Breast epithelium (tissue), 4 donors: Measurements from ENCODE around the gene UFL1. TPM values are rescaled to one million over a fixed set of nuclear protein-coding genes. Genes with fewer than 3 reads are reported as not detected.

Source experiments
- DNase-seq, 2 donors: peaks; one replicate each; pipeline ENCODE4 v3.0.0-alpha.2; 2019; ENCODE audit warnings: low spot score in 2 of 2
- H3K27ac ChIP-seq, 2 donors: fragments of 200-600 bp; sonication (generic) in 1 of 2; one replicate each; pipeline ENCODE4 v1.5.1; 2016 to 2019; ENCODE audit warnings: mild to moderate bottlenecking in 1 of 2
- H3K27me3 ChIP-seq, 2 donors: fragments of 200-600 bp; sonication (generic) in 1 of 2; one replicate each; pipeline versions ENCODE4 v1.5.1 to v1.6.0; 2017 to 2019; ENCODE audit warnings: control low read depth in 1 of 2, mild to moderate bottlenecking in 1 of 2
- H3K36me3 ChIP-seq: fragments of 200-600 bp; one replicate; pipeline ENCODE4 v1.5.1; 2019
- H3K4me1 ChIP-seq, 2 donors: fragments of 200-600 bp; sonication (generic); one replicate each; pipeline ENCODE4 v1.5.1; 2016 to 2019; ENCODE audit warnings: control low read depth in 1 of 2
- H3K4me3 ChIP-seq, 3 donors: fragments of 200-600 bp; sonication (generic); 1 replicate in 2 of 3; 2 replicates in 1 of 3; pipeline ENCODE4 v1.5.1; 2016 to 2019; ENCODE audit warnings: mild to moderate bottlenecking in 3 of 3, moderate library complexity in 2 of 3
- H3K9me3 ChIP-seq, 2 donors: fragments of 200-600 bp; sonication (generic) in 1 of 2; one replicate each; pipeline ENCODE4 v1.5.1; 2016 to 2019; ENCODE audit warnings: control low read depth in 1 of 2
- CTCF ChIP-seq, 3 donors: fragments of 450-650 bp; IDR thresholded peaks; one replicate each; pipeline ENCODE4 v1.5.1; 2016 to 2017; ENCODE audit warnings: antibody characterized with exemption in 3 of 3, mild to moderate bottlenecking in 3 of 3, moderate library complexity in 3 of 3
- POLR2A ChIP-seq: fragments of 450-650 bp; IDR thresholded peaks from one replicate; pipeline ENCODE4 v1.6.1; 2016; ENCODE audit warnings: antibody characterized with exemption, mild to moderate bottlenecking, moderate library complexity
- POLR2AphosphoS5 ChIP-seq, 3 donors: sonication (generic); formaldehyde crosslinking; IDR thresholded peaks; one replicate each; pipeline ENCODE4 v1.6.1; 2017; ENCODE audit warnings: antibody characterized with exemption in 3 of 3
- intact Hi-C: fragments of 100-400 bp; cut with DNase I; formaldehyde crosslinking; loops from one replicate; pipeline ENCODE4 v1.15.1; 2023; ENCODE audit warnings: low total_unique reads
- total RNA-seq, 3 donors: library from RNA; depleted of rRNA; stranded (reverse); fragments of >200 nt; gene quantifications; one replicate each; pipeline ENCODE4 v1.1.0, GENCODE V29; 2016

Gene UFL1
- total RNA-seq, 3 donors from 2014 or later: 22.6 to 29.9 (median 28.0) TPM

GRCh38 chr6:96570053-96570452, 48.4 kb downstream of the UFL1 start:
- Histone ChIP-seq H3K9me3 (peaks cover 3 to 21% of the 10 kb centered on the region in 2 donors), H3K4me1 (no peaks in the 10 kb centered on the region), H3K4me3 (no peak overlapping the region), H3K27me3 (no peaks in the 10 kb centered on the region), H3K27ac (no peak overlapping the region), H3K36me3 (no peaks in the 10 kb centered on the region)
- intact Hi-C loops: no loop called here
- DNase-seq: no peak
- TF ChIP-seq CTCF (IDR thresholded peaks at IDR 0.05) (no peak), POLR2AphosphoS5 (IDR thresholded peaks at IDR 0.05) (no peak), POLR2A (no peak)

- H3K9me3 ChIP-seq: peaks cover 3 to 21% of the 10 kb centered on the region in 2 donors
- intact Hi-C loops: no loop called here
- no peak for DNase-seq
Observed at GRCh38 chr6:96571551-96571950, 49.9 kb downstream of the UFL1 start.

GRCh38 chr6:96575359-96575758, 53.8 kb downstream of the UFL1 start:
- intact Hi-C loops: no loop called here
- Histone ChIP-seq H3K27ac (no peak overlapping the region), H3K9me3 (peaks cover 0 to 9% of the 10 kb centered on the region in 2 donors), H3K27me3 (peaks cover 0 to 3% of the 10 kb centered on the region in 2 donors), H3K4me3 (no peak overlapping the region), H3K36me3 (no peaks in the 10 kb centered on the region), H3K4me1 (no peaks in the 10 kb centered on the region)
- DNase-seq: no peak
- TF ChIP-seq POLR2A (no peak), POLR2AphosphoS5 (IDR thresholded peaks at IDR 0.05) (no peak), CTCF (IDR thresholded peaks at IDR 0.05) (no peak)

More at GRCh38 chr6:96571551-96571950, 49.9 kb downstream of the UFL1 start:
- TF ChIP-seq CTCF (IDR thresholded peaks at IDR 0.05) (no peak), POLR2A (no peak), POLR2AphosphoS5 (IDR thresholded peaks at IDR 0.05) (no peak)
- H3K36me3 ChIP-seq: no peaks in the 10 kb centered on the region
- H3K27me3 ChIP-seq: peaks cover 0 to 3% of the 10 kb centered on the region in 2 donors
- H3K4me3 ChIP-seq: no peak overlapping the region
- H3K4me1 ChIP-seq: no peaks in the 10 kb centered on the region
- no peak overlapping the region for H3K27ac ChIP-seq

GRCh38 chr6:96576221-96576620, 54.6 kb downstream of the UFL1 start:
- intact Hi-C loops: no loop called here
- no peaks in the 10 kb centered on the region for H3K4me1 ChIP-seq
- no peak overlapping the region for H3K4me3 ChIP-seq
- no peak overlapping the region for H3K27ac ChIP-seq
- peaks cover 0 to under 1% of the 10 kb centered on the region in 2 donors for H3K9me3 ChIP-seq
- no peaks in the 10 kb centered on the region for H3K36me3 ChIP-seq
- peaks cover 0 to 3% of the 10 kb centered on the region in 2 donors for H3K27me3 ChIP-seq
- no peak for DNase-seq
- TF ChIP-seq CTCF (IDR thresholded peaks at IDR 0.05): no peak
- TF ChIP-seq POLR2A: no peak
- no peak for TF ChIP-seq POLR2AphosphoS5 (IDR thresholded peaks at IDR 0.05)

- H3K9me3 ChIP-seq: no peaks in the 10 kb centered on the region
- no peaks in the 10 kb centered on the region for H3K4me1 ChIP-seq
- no peak for TF ChIP-seq POLR2AphosphoS5 (IDR thresholded peaks at IDR 0.05)
- no peak for TF ChIP-seq CTCF (IDR thresholded peaks at IDR 0.05)
- no peak for TF ChIP-seq POLR2A
- no peak for DNase-seq
- no peak overlapping the region for H3K4me3 ChIP-seq
- H3K36me3 ChIP-seq: no peaks in the 10 kb centered on the region
- no peaks in the 10 kb centered on the region for H3K27me3 ChIP-seq
- intact Hi-C loops: no loop called here
- H3K27ac ChIP-seq: no peak overlapping the region
Observed at GRCh38 chr6:96582021-96582420, 60.4 kb downstream of the UFL1 start.
